ENCODE data around the gene PCMTD2.

The PCMTD2 gene

GRCh38 chr20:64236137-64237088 lies 19.1 kb upstream of the PCMTD2 start:
- no peak for TF ChIP-seq CTCF (IDR thresholded peaks at IDR 0.05; ENCODE audit: low read depth, low read length)
- H3K4me3 ChIP-seq (ENCODE audit: low read depth, low read length): no peak overlapping the region

- H3K4me3 ChIP-seq (ENCODE audit: low read depth, low read length): no peak overlapping the region
- TF ChIP-seq CTCF (IDR thresholded peaks at IDR 0.05; ENCODE audit: low read depth, low read length): no peak
Measured at GRCh38 chr20:64237316-64237715, 18.2 kb upstream of the PCMTD2 start.

GRCh38 chr20:64238115-64238825 lies 17.3 kb upstream of the PCMTD2 start:
- no peak overlapping the region for H3K4me3 ChIP-seq (ENCODE audit: low read depth, low read length)
- TF ChIP-seq CTCF (IDR thresholded peaks at IDR 0.05; ENCODE audit: low read depth, low read length): no peak

GRCh38 chr20:64238851-64239387 lies 16.6 kb upstream of the PCMTD2 start:
- TF ChIP-seq CTCF (IDR thresholded peaks at IDR 0.05; ENCODE audit: low read depth, low read length): no peak
- no peak overlapping the region for H3K4me3 ChIP-seq (ENCODE audit: low read depth, low read length)

- TF ChIP-seq CTCF (IDR thresholded peaks at IDR 0.05; ENCODE audit: low read depth, low read length): no peak
- no peak overlapping the region for H3K4me3 ChIP-seq (ENCODE audit: low read depth, low read length)
Measured at GRCh38 chr20:64239449-64240242, 15.9 kb upstream of the PCMTD2 start.

GRCh38 chr20:64240243-64241015 lies 15.1 kb upstream of the PCMTD2 start:
- H3K4me3 ChIP-seq (ENCODE audit: low read depth, low read length): no peak overlapping the region
- TF ChIP-seq CTCF (IDR thresholded peaks at IDR 0.05; ENCODE audit: low read depth, low read length): no peak
